ENCODE data around the gene WFDC5. TPM values are rescaled to one million over a fixed set of nuclear protein-coding genes. Genes with fewer than 3 reads are reported as not detected.

Gene WFDC5
- total RNA-seq, 1 donor from 2014 or later, result not detected

- H3K4me3 Mint-ChIP-seq, result no peak overlapping the region
- Histone ChIP-seq H3F3A (ENCODE audit: low read depth) (no peaks in the 10 kb centered on the region), H3K4me2 (no peak overlapping the region), H3K9me3 (ENCODE audit: low read depth) (no peaks in the 10 kb centered on the region), H3K4me1 (no peaks in the 10 kb centered on the region), H4K20me1 (ENCODE audit: low read depth) (no peaks in the 10 kb centered on the region), H3K27me3 (no peaks in the 10 kb centered on the region), H3K27ac (no peak overlapping the region), H3K9ac (no peak overlapping the region), H2AFZ (replicated peaks) (no peak overlapping the region), H3K36me3 (no peaks in the 10 kb centered on the region), H3K4me3 (no peak overlapping the region), H3K79me2 (ENCODE audit: low read depth) (no peaks in the 10 kb centered on the region)
- DNase-seq (ENCODE audit: low spot score), result no peak
- peaks cover 2% of the 10 kb centered on the region for H3K9me3 Mint-ChIP-seq
- peaks cover 4% of the 10 kb centered on the region for H3K36me3 Mint-ChIP-seq
- H3K4me1 Mint-ChIP-seq, result no peaks in the 10 kb centered on the region
- peaks cover 2% of the 10 kb centered on the region for H3K27me3 Mint-ChIP-seq (ENCODE audit: insufficient read depth, low read depth)
- TF ChIP-seq EZH2phosphoT487 (IDR thresholded peaks at IDR 0.05) (no peak), EZH2 (IDR thresholded peaks at IDR 0.05) (no peak), CTCF (IDR thresholded peaks at IDR 0.05) (no peak)
- H3K27ac Mint-ChIP-seq, result no peak overlapping the region
Measured at GRCh38 chr20:45088247-45088646, 26.7 kb downstream of the WFDC5 start.

GRCh38 chr20:45087814-45088213 lies 27.2 kb downstream of the WFDC5 start:
- H3K9me3 ChIP-seq (ENCODE audit: low read depth), result no peaks in the 10 kb centered on the region
- H3K4me1 ChIP-seq, result no peaks in the 10 kb centered on the region
- no peaks in the 10 kb centered on the region for H4K20me1 ChIP-seq (ENCODE audit: low read depth)
- H3K4me1 Mint-ChIP-seq, result no peaks in the 10 kb centered on the region
- TF ChIP-seq CTCF (IDR thresholded peaks at IDR 0.05), result no peak
- H3K27ac ChIP-seq, result no peak overlapping the region
- H3K36me3 Mint-ChIP-seq, result peaks cover 8% of the 10 kb centered on the region
- H3K27me3 Mint-ChIP-seq (ENCODE audit: insufficient read depth, low read depth), result peaks cover 6% of the 10 kb centered on the region
- H2AFZ ChIP-seq (replicated peaks), result no peak overlapping the region
- DNase-seq (ENCODE audit: low spot score), result no peak
- no peaks in the 10 kb centered on the region for H3K79me2 ChIP-seq (ENCODE audit: low read depth)
- no peaks in the 10 kb centered on the region for H3K36me3 ChIP-seq
- no peak overlapping the region for H3K4me3 ChIP-seq
- H3K9ac ChIP-seq, result no peak overlapping the region
- no peaks in the 10 kb centered on the region for H3F3A ChIP-seq (ENCODE audit: low read depth)
- H3K27ac Mint-ChIP-seq, result no peak overlapping the region
- no peak overlapping the region for H3K4me2 ChIP-seq
- H3K4me3 Mint-ChIP-seq, result no peak overlapping the region
- peaks cover 4% of the 10 kb centered on the region for H3K9me3 Mint-ChIP-seq
- no peaks in the 10 kb centered on the region for H3K27me3 ChIP-seq

GRCh38 chr20:45087097-45087790 lies 27.7 kb downstream of the WFDC5 start:
- H4K20me1 ChIP-seq (ENCODE audit: low read depth), result no peaks in the 10 kb centered on the region
- no peaks in the 10 kb centered on the region for H3F3A ChIP-seq (ENCODE audit: low read depth)
- TF ChIP-seq EZH2phosphoT487 (IDR thresholded peaks at IDR 0.05) (no peak), EZH2 (IDR thresholded peaks at IDR 0.05) (no peak), CTCF (IDR thresholded peaks at IDR 0.05) (no peak)
- no peak overlapping the region for H3K4me2 ChIP-seq
- no peak overlapping the region for H3K4me3 ChIP-seq
- no peaks in the 10 kb centered on the region for H3K9me3 ChIP-seq (ENCODE audit: low read depth)
- Mint-ChIP-seq H3K4me1 (no peaks in the 10 kb centered on the region), H3K4me3 (no peak overlapping the region), H3K9me3 (peaks cover 5% of the 10 kb centered on the region), H3K27ac (no peak overlapping the region), H3K36me3 (peaks cover 13% of the 10 kb centered on the region), H3K27me3 (ENCODE audit: insufficient read depth, low read depth) (peaks cover 6% of the 10 kb centered on the region)
- H3K27ac ChIP-seq, result no peak overlapping the region
- no peak overlapping the region for H2AFZ ChIP-seq (replicated peaks)
- H3K9ac ChIP-seq, result no peak overlapping the region
- no peaks in the 10 kb centered on the region for H3K27me3 ChIP-seq
- H3K36me3 ChIP-seq, result no peaks in the 10 kb centered on the region
- no peak for DNase-seq (ENCODE audit: low spot score)
- H3K4me1 ChIP-seq, result no peaks in the 10 kb centered on the region
- no peaks in the 10 kb centered on the region for H3K79me2 ChIP-seq (ENCODE audit: low read depth)
